ENCODE results near the gene NEK11. TPM values are rescaled to one million over a fixed set of nuclear protein-coding genes. Genes with fewer than 3 reads are reported as not detected.
A peak's percentile ranks its signal among the peaks of the same experiment; 100 is the strongest.

The NEK11 gene
- polyA plus RNA-seq, 1 donor (not counting 4 experiments of a cell fraction or from before 2014, with no cell fraction given): 9.4 TPM

GRCh38 chr3:131361464-131362421 lies 335.1 kb downstream of the NEK11 start:
- Histone ChIP-seq H3K9me1 (ENCODE audit: control insufficient read depth, extremely low read depth, insufficient read depth, low read length) (no peaks in the 10 kb centered on the region), H3K9me3 (ENCODE audit: control insufficient read depth, low read depth, low read length) (no peaks in the 10 kb centered on the region), H2AFZ (ENCODE audit: control insufficient read depth, low read length) (peak overlapping the region; percentile 94), H3K9ac (ENCODE audit: control insufficient read depth, extremely low read depth, insufficient read depth, low read length) (peak overlapping the region; percentile 57), H3K4me1 (ENCODE audit: control insufficient read depth, extremely low read depth, insufficient read depth, low read length) (peaks cover 4% of the 10 kb centered on the region), H4K20me1 (ENCODE audit: control insufficient read depth, extremely low read depth, insufficient read depth, low read length) (no peaks in the 10 kb centered on the region), H3K4me3 (ENCODE audit: control insufficient read depth in 2 of 3, extremely low read depth in 1 of 3, insufficient read depth in 2 of 3, low read depth in 1 of 3, low read length in 3 of 3) (peak overlapping the region; percentile 30 to 64 (median 48)), H3K79me2 (ENCODE audit: control insufficient read depth, insufficient read depth, low read length) (no peaks in the 10 kb centered on the region), H3K27me3 (ENCODE audit: control insufficient read depth, extremely low read depth, insufficient read depth, low read length) (no peaks in the 10 kb centered on the region), H3K4me2 (ENCODE audit: control insufficient read depth, extremely low read depth, insufficient read depth, low read depth, low read length) (peak overlapping the region; percentile 80), H3K36me3 (ENCODE audit: control insufficient read depth in 2 of 2, extremely low read depth in 1 of 2, insufficient read depth in 2 of 2, low read length in 2 of 2) (no peaks in the 10 kb centered on the region), H3K27ac (ENCODE audit: control insufficient read depth, insufficient read depth, low read length) (no peak overlapping the region)
- dilution Hi-C loops (cut with MboI; ENCODE audit: extremely low pct_ligation_motif_present, low sequenced_read_pairs): no loop called here
- TF ChIP-seq EZH2 (IDR thresholded peaks at IDR 0.05; ENCODE audit: low read length): no peak
- no peak for TF ChIP-seq CTCF (optimal IDR thresholded peaks at IDR 0.05 in 1 of 3, IDR thresholded peaks at IDR 0.05 in 1 of 3, conservative IDR thresholded peaks at IDR 0.05 in 1 of 3; ENCODE audit: extremely low read depth in 1 of 3, insufficient read depth in 2 of 3, low read length in 3 of 3)
- DNase-seq (ENCODE audit: low read depth, low spot score) (peak; percentile 36), FAIRE-seq (peak; percentile 13)

DNA sequence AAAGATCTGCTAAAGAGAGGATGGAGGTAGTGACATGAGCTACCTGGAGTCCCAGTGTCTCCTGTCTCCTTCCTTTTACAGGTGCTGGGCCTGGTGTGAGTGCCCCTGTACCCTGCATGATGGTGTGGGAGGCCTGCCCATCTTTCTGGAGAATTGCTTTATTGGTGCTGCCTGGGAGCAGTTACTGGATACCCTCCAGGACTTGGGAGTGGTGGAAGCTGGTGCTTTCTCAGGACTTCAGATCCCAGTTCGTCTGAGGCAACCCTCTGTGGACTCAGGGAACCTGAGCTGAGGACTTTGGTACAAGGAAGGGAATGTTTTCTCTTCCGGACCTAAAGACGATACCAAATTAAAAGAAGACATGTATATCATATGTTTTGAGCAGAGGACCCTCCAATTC lies 336.6 kb downstream of the NEK11 start:
- Histone ChIP-seq H3K27me3 (ENCODE audit: control insufficient read depth, extremely low read depth, insufficient read depth, low read length) (no peaks in the 10 kb centered on the region), H3K4me2 (ENCODE audit: control insufficient read depth, extremely low read depth, insufficient read depth, low read depth, low read length) (no peak overlapping the region), H3K9me3 (ENCODE audit: control insufficient read depth, low read depth, low read length) (no peaks in the 10 kb centered on the region), H3K79me2 (ENCODE audit: control insufficient read depth, insufficient read depth, low read length) (no peaks in the 10 kb centered on the region), H3K27ac (ENCODE audit: control insufficient read depth, insufficient read depth, low read length) (no peak overlapping the region), H3K9me1 (ENCODE audit: control insufficient read depth, extremely low read depth, insufficient read depth, low read length) (no peaks in the 10 kb centered on the region), H3K36me3 (ENCODE audit: control insufficient read depth in 2 of 2, extremely low read depth in 1 of 2, insufficient read depth in 2 of 2, low read length in 2 of 2) (no peaks in the 10 kb centered on the region), H2AFZ (ENCODE audit: control insufficient read depth, low read length) (no peak overlapping the region), H3K4me3 (ENCODE audit: control insufficient read depth in 2 of 3, extremely low read depth in 1 of 3, insufficient read depth in 2 of 3, low read depth in 1 of 3, low read length in 3 of 3) (no peak overlapping the region), H4K20me1 (ENCODE audit: control insufficient read depth, extremely low read depth, insufficient read depth, low read length) (no peaks in the 10 kb centered on the region), H3K9ac (ENCODE audit: control insufficient read depth, extremely low read depth, insufficient read depth, low read length) (no peak overlapping the region), H3K4me1 (ENCODE audit: control insufficient read depth, extremely low read depth, insufficient read depth, low read length) (peaks cover 4% of the 10 kb centered on the region)
- TF ChIP-seq CTCF (optimal IDR thresholded peaks at IDR 0.05 in 1 of 3, IDR thresholded peaks at IDR 0.05 in 1 of 3, conservative IDR thresholded peaks at IDR 0.05 in 1 of 3; ENCODE audit: extremely low read depth in 1 of 3, insufficient read depth in 2 of 3, low read length in 3 of 3) (no peak), EZH2 (IDR thresholded peaks at IDR 0.05; ENCODE audit: low read length) (no peak)
- no peak for DNase-seq (ENCODE audit: low read depth, low spot score)
- FAIRE-seq: no peak
- dilution Hi-C loops (cut with MboI; ENCODE audit: extremely low pct_ligation_motif_present, low sequenced_read_pairs): no loop called here

Measured in keratinocyte (primary cell).